Embryonic facial prominence (tissue), 1 donor: Measurements from ENCODE around the gene TXNL4A.
"Not testable (repeated sequence)": the region's sequence is repeated elsewhere in the genome, so short reads cannot be mapped to it uniquely, and the experiment has no call there.

Experiments used
- DNase-seq: peaks from one replicate; pipeline ENCODE4 v3.0.0-alpha.2; 2016; ENCODE audit errors: extremely low spot score

The TXNL4A gene, protein sequence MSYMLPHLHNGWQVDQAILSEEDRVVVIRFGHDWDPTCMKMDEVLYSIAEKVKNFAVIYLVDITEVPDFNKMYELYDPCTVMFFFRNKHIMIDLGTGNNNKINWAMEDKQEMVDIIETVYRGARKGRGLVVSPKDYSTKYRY

DNA sequence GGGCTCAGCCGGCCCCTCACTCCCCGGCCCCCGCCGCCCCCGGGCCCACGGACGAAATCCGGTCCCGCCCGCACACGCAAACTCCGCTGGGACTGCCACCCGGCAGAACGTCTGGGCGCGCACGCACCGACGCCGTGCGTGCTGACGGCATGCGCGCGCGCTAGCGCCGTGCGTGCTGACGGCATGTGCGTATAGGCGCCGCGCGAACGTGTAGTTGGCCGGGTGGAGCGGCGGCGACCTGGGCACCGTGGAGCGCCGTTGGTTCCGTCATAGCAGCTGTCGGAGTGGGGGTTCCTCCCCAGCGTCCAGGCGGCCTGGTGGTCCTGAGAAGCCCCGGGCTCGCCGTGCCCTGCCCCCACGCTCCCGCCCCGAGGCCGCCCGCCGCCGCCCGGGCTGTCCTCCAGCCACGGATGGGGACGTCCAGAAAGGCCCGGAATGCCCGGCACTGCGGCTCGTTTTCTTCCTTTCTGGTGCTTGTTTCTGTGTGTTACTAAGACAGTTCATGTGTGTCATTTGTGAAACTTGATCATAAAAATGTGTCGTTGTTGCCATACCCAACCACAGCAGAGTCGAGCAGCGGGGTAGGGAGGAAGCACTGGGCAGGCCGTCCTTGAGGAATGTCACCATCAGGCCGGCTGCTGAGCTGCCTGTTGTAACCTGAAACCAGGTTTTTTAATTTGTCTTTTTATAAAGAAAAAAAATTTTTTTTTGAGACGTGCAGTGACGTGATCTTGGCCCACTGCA is at the start of gene TXNL4A:
TSS of gene TXNL4A (minus strand) at position 113 of the 744 bp plus-strand sequence. CDS start 171 bp downstream, outside the sequence.
- peak; percentile 74 for DNase-seq

DNA sequence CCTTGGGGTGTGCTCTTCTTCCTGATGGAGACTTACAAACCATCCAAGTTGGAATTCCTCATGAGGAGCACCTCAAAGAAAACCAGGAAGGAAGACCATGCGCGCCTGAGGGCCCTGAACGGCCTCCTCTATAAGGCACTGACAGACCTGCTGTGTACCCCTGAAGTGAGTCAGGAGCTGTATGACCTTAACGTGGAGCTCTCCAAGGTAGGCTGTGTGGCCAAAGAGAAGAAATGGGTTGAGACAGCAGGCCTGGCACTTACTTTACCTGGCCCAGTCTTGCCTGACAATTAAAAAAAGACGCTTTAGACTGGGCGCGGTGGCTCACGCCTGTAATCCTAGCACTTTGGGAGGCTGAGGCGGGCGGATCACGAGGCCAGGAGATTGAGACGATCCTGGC is 48.9 kb upstream of the TXNL4A start:
- no peak for DNase-seq

DNA sequence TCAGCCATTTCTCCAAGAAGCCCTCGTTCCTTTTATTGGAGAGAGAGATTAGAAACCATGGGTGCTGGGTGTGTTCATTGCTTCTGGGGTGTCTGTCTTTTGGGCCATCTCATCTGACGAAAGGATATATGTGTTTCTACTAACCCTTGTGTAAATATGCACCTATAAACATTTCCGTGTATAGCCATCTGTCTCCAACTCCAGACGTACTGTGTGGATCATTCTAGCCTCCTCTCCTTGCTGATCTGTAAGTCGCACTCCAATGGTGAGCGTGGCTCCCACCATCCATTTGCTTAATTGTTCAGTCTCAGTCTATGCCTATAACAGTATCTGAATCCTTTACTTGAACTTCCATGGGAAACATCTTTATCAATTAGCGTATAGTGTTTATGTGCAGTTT is 47.6 kb upstream of the TXNL4A start:
- no peak for DNase-seq

DNA sequence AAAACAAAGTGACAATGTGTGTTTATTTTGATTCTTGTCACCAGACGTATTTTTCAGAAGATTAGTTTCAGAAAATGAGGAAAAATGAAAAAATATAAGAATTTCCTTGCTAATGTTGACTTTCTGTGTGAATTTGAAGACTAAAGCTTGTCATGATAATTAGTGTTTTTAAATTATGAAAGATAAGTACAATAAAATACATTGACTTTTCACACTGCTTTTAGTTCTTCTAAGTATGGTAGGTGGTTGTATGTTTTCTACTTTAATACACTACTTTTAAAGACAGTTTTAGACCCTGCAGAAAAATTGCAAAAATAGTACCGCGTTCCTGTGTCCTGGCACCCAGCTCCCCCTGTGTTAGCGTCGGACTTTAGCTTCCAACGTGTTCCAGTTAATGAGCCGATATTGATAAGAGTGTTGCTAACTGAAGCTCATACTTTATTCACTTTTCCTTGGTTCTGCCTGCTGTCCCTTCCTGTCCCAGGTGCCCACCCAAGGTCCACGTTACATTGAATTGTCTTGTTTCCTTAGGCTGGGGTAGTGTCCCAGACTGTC is 46.6 kb upstream of the TXNL4A start:
- DNase-seq = no peak

DNA sequence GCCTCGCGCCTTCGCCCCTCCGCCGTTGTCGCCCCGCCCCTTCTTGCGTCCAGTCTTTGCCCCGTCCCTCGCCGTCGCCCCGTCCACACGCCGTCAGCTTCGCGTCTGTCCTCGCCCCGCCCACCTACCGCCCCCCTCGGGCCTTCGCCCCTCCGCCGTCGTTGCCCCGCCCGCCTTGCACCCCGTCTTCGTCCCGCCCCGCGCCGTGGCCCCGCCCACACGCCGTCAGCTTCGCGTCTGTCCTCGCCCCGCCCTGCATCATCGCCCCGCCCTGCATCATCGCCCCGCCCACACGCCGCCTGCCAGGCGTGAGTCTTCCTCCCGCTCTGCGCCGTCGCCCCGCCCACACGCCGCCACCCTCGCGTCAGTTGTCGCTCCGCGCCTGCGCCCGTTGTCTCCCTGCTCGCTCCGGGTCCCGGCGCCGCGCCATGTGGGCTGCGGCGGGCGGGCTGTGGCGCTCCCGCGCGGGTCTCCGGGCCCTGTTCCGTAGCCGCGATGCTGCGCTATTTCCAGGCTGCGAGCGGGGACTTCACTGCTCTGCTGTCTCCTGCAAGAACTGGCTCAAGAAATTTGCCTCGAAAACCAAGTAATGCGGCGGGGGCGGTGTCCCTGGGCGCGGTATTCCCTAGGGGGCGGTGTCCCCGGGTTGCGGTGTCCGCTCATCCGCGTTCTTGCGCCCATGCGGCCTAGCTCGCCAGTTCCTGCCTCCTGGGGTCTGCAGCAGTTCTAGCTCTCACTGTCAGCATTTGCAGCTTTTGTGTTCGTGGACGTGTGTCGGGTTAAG is 45.9 kb upstream of the TXNL4A start, which contains the start of gene RBFA:
TSS of gene RBFA (plus strand) at position 367 of the 784 bp plus-strand sequence. CDS start at position 429, 62 bp downstream.
- DNase-seq = peak; percentile 98

DNA sequence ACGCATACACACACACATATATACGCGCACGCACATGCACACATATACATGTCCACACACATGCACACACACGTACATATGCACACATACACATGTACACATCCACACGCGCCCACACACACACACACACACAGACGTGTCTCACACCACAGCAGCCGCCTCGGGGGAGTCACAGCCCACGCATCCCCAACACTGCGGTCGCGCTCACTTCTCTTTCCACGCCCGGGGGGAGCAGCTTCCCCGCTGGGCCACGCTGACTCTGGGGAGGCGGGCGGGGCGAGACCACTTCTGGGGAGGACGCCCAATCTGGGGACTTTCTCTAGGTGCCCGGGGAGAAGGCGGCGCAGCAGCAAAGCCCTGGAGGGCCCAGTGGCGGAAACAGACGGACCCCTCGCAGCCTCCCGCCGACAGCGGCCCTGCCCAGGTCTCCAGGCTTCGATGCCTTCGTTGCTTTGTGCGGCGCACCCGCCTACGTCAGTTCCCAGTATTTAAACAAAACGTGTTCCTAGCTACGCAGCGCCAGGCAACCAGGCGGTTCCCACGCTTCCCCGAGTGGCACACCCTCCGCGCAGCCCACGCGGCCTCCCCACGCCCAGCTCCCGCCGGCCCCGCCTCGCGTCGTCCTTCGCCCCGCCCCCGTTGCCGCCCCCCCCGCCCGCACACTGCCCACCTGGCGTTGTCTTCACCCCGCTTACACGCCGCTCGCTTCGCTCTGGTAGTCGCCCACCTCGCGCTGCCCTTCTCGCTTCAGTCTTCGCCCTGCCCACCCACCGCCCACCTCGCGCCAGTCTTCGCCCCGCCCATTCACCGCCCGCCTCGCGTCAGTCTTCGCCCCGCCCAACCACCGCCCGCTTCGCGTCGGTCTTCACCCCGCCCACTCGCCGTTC is 45.1 kb upstream of the TXNL4A start:
- peak; percentile 13 for DNase-seq

DNA sequence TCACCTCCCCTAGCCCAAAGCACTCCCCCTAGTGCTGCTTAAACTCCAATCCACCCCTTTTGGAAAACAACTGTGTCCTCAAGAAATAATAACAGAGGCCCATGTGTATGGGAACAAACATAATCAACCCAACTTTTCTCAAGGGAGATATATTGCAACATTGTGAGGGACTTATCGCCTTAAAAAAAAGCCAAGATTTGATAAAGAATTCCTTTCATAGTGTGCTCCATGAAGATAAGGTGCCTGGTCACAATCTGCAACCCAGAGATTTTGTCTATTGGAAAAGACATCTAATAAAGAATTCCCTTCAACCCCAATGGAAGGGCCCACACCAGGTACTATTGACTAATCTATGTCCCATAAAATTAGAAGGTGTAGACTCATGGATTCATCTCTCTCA is 41.3 kb upstream of the TXNL4A start:
- no peak for DNase-seq

DNA sequence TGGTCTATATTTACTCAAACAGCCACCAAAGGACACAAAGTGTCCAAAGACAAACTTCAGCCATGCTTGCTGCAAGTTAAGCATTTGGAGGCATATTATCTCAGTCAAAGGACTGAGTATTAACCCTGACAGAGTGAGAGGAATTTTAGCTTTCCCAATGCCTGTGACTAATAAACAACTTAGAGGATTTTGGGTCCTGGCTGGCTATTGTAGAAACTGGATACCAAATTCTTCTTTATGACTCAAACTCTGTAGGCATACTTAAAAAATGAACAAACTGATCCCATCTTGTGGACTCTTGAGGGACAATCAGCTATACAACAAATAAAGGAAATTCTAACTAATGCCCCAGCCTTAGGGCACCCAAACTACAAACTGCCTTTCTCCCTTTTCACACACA is 39.4 kb upstream of the TXNL4A start:
- not testable (repeated sequence) for DNase-seq

DNA sequence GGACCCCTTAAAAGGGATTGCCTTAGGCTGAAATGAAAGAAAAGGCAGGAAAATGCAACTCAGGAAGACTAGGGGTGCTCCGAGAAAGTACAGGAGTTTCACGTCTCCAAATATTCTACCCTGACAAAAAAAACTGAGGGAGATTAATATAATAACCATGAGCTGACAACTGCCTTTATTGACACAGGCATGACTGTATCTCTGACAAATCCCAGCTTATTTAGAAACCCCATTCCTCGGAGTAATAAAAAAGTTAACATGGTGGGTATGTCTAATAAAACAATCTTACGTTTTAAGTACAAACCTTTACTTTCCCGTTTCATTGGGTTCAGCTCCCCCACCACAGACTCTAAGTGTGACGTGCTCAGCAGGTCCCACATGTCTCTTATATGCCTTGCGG is 38.0 kb upstream of the TXNL4A start:
- no peak for DNase-seq

DNA sequence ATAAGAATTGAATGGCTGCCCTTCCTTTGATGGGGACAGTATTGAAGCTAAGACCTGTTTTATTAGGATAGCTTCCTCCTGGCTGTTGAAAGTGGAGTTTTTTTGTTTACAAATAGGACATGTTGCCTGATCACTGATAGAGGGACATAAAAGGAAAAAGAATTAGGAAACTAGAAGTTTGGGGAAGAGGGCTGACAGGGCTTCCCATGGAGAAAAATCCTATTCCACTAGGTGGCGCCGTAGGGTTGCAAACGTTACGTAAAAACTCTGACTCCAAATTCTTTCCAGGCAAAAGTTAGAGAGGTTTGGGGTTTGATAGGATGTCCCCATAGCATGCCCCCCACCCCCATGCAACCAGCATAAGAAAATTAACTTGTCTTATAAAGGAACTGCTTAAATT is 34.8 kb upstream of the TXNL4A start:
- no peak for DNase-seq

DNA sequence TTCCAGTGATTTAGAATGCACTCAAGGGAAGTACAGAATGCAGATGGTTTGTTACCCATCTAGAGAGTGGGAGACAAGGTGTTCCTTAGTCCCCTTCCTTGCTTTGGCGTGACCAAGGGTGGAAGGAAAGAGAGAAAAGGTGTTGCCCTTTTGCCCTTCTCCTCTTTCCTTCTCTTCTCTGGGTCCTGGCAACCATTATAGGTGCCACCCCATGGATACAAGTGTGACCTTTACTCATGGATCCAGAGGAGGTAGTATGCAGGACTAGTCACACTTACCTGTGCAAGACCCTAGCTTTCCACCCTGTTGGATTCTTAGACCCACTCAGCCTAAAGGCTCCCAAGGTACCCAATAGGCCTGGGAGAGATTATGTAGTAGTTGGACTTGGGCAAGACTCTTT is 34.2 kb upstream of the TXNL4A start:
- no peak for DNase-seq

DNA sequence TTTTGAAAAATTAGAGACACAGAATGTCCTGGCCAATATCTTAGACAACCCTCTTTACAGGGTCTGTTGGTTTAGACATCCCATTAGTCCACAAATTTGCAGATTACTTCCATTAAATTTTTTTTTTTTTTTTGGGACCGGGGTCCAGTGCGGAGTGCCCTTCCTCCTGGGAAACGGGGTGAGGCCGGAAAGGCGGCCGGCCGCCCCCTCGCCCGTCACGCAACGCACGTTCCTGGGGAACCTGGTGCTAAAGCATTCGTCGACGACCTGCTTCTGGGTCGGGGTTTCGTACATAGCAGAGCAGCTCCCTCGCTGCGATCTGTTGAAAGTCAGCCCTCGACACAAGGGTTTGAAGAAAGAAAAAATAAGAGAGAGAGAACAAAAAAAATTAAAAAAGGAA is 24.4 kb upstream of the TXNL4A start:
- no peak for DNase-seq

DNA sequence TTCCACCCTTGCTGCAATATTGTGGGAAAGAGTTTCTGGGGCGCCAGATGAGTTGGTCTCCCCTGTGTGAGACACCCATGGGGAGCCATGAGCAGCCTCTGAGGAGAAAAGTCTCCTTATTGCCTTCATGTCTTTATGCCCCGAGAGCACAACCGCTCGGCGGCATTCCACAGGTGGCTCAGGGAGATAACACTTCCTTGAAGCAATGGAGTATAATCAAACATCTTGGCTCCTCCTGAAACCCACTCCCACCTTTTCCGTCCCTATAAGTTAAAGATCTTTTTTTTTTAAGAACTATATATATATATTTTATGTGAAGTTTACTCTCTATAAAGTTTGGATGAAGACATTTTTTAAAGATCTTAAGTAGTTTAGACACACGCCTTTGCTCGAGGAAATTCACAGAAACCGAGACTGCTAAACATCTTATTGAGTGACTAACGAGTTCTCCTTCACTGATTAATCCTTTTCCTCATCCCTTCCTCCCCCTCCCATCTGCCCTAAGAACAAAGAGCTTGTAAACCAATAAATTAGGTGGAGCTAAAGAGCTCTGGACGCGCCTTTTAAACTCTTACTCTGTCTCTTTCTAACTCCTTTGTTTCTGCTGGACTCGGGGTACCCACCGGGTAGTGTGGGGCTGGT is 23.3 kb upstream of the TXNL4A start:
- DNase-seq = not testable (repeated sequence)

DNA sequence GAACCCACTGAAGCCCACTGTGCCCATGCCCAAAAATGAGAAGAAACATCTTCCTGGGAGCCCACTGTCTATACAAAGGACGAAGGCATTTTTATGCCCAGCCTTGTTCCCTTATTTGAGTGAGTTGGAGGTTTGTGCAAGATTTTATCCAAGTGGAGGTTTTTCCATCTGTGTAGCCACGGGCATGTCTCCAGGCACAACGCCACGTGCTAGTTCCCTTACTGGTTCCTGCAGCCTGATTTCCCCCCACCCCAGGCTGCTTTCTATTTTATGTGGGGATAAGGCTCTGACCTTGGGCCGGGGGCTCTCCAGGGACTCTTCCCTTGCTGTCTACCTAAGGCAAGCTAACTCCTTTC is 22.2 kb upstream of the TXNL4A start:
- DNase-seq = no peak

DNA sequence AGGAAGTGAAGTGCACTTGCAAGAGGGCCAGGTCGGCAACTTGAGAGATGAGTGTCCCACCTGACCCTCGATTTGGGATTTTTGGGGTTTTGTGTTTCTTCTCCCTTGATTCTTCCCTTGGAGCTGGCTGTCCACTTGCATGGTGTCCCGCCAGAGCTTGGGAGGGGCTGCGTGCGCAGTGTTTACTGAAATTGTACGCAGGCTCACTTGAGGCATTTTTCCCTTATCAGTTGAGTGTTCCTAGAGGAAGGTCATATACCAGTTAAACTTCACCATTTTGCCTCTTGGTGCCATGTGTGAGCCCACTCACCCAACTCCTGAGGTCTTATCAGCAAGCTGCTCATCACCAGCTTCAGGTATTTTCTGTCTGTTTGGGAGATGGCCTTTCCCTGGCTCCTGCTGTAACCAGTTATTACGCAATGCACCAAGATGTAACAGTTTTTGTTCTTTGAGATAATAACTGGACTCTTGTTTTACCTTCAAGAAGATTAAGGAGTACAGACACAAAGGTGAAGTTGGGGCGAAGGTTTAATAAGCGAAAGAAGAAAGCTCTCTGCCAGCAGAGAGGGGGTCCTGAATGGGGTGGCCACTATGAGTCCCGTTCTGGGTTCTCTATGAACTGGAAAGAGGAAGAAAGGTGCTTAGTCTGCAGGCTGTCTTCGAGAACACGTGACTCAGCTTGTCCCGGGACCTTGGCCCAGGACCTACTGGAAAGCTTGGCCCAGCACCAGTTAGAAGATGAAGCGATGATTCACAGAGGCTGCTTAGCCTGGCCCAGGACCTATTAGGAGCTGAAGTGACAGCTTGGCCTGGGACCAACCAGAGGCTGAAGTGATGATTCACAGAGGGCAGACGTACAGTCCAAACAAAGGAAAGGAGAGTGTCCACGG is 21.5 kb upstream of the TXNL4A start:
- DNase-seq = no peak

DNA sequence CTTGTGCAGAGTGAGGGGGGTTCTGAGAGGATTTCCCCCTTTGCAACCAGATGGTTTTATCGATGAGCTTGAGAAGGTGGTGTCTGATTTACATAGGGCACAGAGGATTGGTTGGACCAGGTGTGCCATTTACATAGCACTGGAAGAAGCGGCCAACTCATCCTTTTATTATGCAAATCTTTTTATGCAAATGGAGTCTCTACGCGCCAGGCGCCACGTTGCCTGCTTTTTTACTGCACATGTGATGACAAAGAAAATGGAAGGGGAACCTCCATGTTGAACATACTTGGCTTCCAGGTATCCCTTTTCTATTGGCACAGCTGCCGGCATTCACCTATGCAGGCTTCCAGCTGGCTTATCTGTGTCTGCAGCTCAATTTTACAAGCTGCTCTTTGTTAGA is 18.4 kb upstream of the TXNL4A start:
- no peak for DNase-seq

DNA sequence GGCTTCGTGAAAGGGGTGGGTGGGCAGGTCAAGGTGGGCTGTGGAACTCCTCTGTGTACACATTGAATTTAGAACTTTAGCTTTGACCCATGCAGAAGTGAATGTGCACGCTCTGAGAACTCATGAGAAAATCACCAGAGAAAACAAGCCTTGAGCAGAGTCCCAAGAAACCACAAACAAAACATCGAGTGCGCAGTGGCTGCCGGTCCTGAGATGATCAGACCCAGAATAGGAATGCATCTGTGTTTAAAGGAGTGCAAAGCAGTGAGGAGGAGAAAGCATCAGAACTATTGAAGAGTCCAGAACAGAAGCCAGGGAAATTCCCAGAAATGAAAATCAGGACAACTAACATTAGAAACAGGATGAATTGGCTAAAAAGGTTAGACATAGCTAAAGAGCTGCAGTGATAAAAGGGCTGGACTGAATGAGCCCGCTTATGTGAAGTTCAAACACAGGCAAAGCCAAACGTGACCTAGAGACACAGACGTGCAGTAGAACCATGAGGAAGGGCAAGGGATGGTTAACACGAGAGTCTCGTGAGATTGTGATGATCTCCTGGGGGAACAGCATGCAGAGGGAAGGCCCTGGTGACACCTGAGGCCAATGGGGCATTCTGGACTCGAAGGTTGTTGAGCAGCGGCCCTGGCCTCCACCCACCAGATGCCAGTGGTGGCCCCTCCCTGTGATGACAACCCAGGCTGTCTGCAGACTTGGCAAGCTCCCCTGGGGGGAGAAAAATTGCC is 16.4 kb upstream of the TXNL4A start:
- no peak for DNase-seq

DNA sequence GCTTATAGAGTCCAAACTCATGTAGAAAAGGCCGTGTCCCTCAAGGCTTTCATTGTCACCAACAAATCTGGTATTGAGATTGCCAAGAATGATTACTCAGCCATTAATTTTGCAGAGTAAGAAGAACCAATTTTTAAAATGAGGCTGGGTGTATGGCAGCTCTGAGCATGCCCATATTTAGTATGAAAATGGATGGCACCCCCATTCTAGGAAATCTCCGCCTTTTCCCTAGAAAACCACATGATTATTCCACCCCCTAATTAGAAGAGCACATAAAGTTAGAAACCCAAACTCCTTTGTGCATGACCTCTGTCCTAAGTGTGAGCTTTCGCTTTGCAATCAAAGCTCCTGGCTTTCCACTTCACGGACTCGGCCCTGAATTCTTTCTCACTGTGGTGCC is 14.1 kb upstream of the TXNL4A start:
- DNase-seq = no peak

DNA sequence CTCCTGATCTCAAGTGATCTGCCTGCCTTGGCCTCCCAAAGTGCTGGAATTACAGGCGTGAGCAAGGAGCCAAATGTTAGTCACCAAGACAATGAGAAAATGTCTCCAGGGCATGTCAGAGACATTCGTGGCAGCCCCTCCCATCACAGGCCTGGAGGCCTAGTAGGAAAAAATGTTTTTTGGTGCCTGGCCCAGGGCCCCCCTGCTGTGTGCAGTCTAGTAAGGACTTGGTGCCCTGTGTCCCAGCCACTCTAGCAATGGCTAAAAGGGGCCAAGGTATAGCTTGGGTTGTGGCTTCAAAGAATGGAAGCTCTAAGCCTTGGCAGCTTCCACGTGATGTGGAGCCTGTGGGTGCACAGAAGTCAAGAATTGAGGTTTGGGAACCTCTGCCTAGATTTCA is 12.5 kb upstream of the TXNL4A start:
- DNase-seq = no peak
